ENCODE results near the gene CASK.

CASK gene

GRCh38 chrX:41665686-41666085, 257.7 kb downstream of the CASK start:
- TF ChIP-seq, protein P1, sequence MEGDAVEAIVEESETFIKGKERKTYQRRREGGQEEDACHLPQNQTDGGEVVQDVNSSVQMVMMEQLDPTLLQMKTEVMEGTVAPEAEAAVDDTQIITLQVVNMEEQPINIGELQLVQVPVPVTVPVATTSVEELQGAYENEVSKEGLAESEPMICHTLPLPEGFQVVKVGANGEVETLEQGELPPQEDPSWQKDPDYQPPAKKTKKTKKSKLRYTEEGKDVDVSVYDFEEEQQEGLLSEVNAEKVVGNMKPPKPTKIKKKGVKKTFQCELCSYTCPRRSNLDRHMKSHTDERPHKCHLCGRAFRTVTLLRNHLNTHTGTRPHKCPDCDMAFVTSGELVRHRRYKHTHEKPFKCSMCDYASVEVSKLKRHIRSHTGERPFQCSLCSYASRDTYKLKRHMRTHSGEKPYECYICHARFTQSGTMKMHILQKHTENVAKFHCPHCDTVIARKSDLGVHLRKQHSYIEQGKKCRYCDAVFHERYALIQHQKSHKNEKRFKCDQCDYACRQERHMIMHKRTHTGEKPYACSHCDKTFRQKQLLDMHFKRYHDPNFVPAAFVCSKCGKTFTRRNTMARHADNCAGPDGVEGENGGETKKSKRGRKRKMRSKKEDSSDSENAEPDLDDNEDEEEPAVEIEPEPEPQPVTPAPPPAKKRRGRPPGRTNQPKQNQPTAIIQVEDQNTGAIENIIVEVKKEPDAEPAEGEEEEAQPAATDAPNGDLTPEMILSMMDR (IDR thresholded peaks at IDR 0.05; ENCODE audit: low read depth, low read length) = no peak
- no peak overlapping the region for H3K4me3 ChIP-seq (replicated peaks in 1 of 2; ENCODE audit: low read depth in 2 of 2, low read length in 2 of 2)
- DNase-seq (ENCODE audit: low read depth in 2 of 2) = peak in 1 of 2 donors; percentile 21

DNA sequence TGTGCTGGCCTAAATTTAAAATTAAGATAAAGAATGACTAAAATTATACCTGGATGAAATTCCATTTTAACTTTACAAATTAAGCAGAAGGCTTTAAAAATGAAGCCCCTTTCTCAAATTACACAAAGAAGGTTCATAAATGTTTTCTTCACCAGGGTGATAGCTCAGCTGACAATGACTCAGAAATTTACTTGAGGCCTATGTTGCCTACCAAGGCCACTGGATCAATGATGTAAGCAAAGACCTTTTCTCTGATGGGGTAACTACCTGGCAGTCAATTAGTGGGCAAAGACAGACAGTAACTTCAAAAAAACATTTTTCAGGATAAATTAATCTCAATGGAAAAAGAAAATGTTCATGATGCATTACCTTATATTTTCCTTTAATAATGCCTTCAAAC, 258.4 kb downstream of the CASK start:
- no peak overlapping the region for H3K4me3 ChIP-seq (replicated peaks in 1 of 2; ENCODE audit: low read depth in 2 of 2, low read length in 2 of 2)
- TF ChIP-seq, protein P1 (IDR thresholded peaks at IDR 0.05; ENCODE audit: low read depth, low read length) = no peak
- no peak for DNase-seq (ENCODE audit: low read depth in 2 of 2)

DNA sequence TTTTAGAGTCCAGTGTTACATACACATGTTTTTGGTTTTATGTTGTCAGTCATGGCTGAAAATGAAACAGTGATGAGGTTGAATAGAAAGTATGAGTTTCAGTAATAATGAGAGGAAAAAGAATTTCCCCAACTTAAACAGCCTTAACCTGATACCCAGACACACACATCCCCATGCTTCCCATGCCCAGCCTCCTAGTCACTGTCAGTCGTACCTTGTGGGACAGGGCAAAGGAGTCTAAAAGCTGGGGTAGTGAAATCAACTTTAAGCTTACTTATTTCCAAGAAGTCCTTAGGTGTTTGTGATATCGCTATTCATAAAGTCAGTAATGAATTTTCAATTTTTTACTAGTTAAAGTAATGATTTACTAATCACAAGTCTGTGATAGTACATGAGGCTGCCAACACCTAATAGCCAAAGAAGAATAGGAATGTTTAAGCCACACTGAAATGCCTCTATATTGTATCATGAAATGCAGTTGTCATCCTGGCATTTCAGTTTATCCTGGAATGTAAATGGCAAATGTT, 258.9 kb downstream of the CASK start:
- no peak for DNase-seq (ENCODE audit: low read depth in 2 of 2)
- no peak overlapping the region for H3K4me3 ChIP-seq (replicated peaks in 1 of 2; ENCODE audit: low read depth in 2 of 2, low read length in 2 of 2)
- TF ChIP-seq, protein P1 (IDR thresholded peaks at IDR 0.05; ENCODE audit: low read depth, low read length) = no peak

DNA sequence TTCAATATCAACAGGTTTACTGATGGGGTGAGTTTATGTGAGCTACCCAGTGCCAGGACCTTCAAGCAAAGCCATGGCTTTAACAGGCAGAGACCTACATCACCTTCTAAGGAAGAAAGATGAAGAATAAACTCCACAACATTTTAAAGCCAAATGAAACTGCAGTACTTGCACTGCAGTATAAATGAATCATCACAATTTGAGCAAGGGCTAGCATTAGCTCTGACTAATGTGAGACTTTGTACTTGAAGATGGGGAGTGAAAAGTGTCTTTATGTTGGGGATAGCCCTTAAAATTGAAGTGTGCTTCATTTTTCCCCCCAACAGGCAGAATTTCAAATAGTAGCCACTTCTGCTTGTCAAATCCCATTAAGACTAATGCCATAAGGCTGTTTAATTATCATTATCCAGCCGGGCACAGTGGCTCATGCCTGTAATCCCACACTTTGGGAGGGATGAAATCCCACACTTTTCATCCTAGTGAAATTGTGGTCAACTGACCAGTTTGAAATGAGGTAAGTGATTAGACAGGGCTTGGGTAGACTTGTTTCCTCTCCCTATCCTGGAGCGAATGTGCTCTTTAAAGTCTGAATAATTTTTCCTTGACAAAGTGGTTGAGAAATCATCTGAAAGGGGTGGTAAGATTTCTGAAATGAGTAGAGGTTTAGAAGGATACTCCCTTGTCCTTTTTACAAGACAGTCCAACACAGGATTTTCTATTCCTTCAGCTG, 261.8 kb downstream of the CASK start:
- TF ChIP-seq, protein P1 (IDR thresholded peaks at IDR 0.05; ENCODE audit: low read depth, low read length) = no peak
- DNase-seq (ENCODE audit: low read depth in 2 of 2) = peak; percentile 20 to 46
- H3K4me3 ChIP-seq (replicated peaks in 1 of 2; ENCODE audit: low read depth in 2 of 2, low read length in 2 of 2) = no peak overlapping the region

DNA sequence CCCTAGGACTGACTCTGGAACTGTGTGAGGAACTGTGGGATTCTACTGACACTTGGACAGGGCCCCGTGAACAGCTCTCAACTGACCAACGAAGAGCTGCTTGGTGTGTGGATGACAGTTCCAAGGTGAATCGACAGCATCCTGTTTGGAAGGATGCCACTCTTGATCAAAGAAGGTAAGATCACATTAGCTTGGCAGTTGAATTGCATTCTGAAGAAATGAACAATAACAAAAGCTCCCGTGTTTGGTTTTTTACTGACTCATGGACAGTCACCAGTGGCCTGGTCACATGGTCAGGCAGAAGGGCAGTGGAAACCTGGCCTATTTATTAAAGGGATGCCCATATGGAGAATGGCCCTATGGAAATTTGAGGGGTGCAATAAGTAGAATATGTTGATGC, 267.7 kb downstream of the CASK start:
- H3K4me3 ChIP-seq (replicated peaks in 1 of 2; ENCODE audit: low read depth in 2 of 2, low read length in 2 of 2) = no peak overlapping the region
- DNase-seq (ENCODE audit: low read depth in 2 of 2) = peak in 1 of 2 donors; percentile 51
- TF ChIP-seq, protein P1 (IDR thresholded peaks at IDR 0.05; ENCODE audit: low read depth, low read length) = no peak

DNA sequence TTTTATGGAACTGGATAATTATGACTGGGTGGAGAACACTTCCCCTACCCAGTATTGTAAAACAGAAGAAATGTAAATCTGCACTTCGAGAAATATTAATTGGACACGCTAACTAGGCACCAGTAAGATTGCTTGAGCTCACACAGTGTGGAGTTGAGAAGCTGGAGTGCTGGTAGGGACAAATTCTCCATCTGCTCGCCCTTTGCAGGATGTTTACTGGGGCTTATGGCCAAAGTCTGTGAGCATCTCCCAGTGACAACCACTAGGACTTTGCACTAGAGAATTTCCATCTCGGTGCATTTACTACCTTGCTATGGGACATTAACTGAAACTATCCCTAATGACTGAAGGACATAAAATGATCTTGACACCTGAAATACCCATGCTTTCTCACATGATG, 268.3 kb downstream of the CASK start:
- no peak for DNase-seq (ENCODE audit: low read depth in 2 of 2)
- TF ChIP-seq, protein P1 (IDR thresholded peaks at IDR 0.05; ENCODE audit: low read depth, low read length) = no peak
- no peak overlapping the region for H3K4me3 ChIP-seq (replicated peaks in 1 of 2; ENCODE audit: low read depth in 2 of 2, low read length in 2 of 2)

All from cardiac fibroblast (primary cell).